Uterus (tissue), 4 donors: Measurements from ENCODE around the gene IGHMBP2. TPM values are rescaled to one million over a fixed set of nuclear protein-coding genes. Genes with fewer than 3 reads are reported as not detected.

Source experiments
- DNase-seq, 2 donors: peaks; one replicate each; pipeline ENCODE4 v3.0.0-alpha.2; 2019 to 2020
- H3K27ac ChIP-seq, 2 donors: fragments of 200-600 bp; sonication (generic); 1 replicate in 1 of 2; 2 replicates in 1 of 2; pipeline ENCODE4 v1.5.1; 2016 to 2018
- H3K27me3 ChIP-seq, 2 donors: fragments of 200-600 bp; sonication (generic); one replicate each; pipeline ENCODE4 v1.5.1; 2018 to 2019; ENCODE audit warnings: control low read depth in 1 of 2
- H3K36me3 ChIP-seq, 2 donors: fragments of 200-600 bp; sonication (generic); one replicate each; pipeline ENCODE4 v1.5.1; 2019; ENCODE audit warnings: control low read depth in 1 of 2
- H3K4me1 ChIP-seq, 2 donors: fragments of 200-600 bp; sonication (generic); one replicate each; pipeline ENCODE4 v1.5.1; 2018 to 2019; ENCODE audit warnings: control low read depth in 1 of 2
- H3K4me3 ChIP-seq, 2 donors: fragments of 200-600 bp; sonication (generic); 1 replicate in 1 of 2; 2 replicates in 1 of 2; pipeline ENCODE4 v1.5.1; 2018 to 2019; ENCODE audit warnings: mild to moderate bottlenecking in 1 of 2
- H3K9me3 ChIP-seq, 2 donors: fragments of 200-600 bp; sonication (generic); one replicate each; pipeline ENCODE4 v1.5.1; 2019; ENCODE audit warnings: control low read depth in 1 of 2
- CTCF ChIP-seq, 4 experiments: fragments of 200-600 bp in 2 of 4; fragments of 450-650 bp in 2 of 4; sonication (generic) in 2 of 4; IDR thresholded peaks; one replicate each; pipeline ENCODE4 v1.5.1; 2016 to 2019; ENCODE audit warnings: antibody characterized with exemption in 4 of 4, mild to moderate bottlenecking in 2 of 4, moderate library complexity in 1 of 4
- POLR2A ChIP-seq, 2 donors: fragments of 450-650 bp; IDR thresholded peaks; one replicate each; pipeline ENCODE4 v1.6.1; 2016; ENCODE audit warnings: antibody characterized with exemption in 2 of 2, mild to moderate bottlenecking in 1 of 2, moderate library complexity in 1 of 2
- intact Hi-C: fragments of 100-400 bp; cut with DNase I; formaldehyde crosslinking; loops from one replicate; pipeline ENCODE4 v1.15.1; 2023; ENCODE audit warnings: low total_unique reads
- total RNA-seq, 4 donors: library from RNA; depleted of rRNA in 3 of 4; stranded (reverse); fragments of >200 nt in 3 of 4; gene quantifications; one replicate each; pipeline versions ENCODE4 v1.1.0 to v1.2.4, GENCODE V29; 2014 to 2023
- donor health status: DM: yes; HTN: yes; CAD: no.

IGHMBP2 gene
- total RNA-seq, 4 donors from 2014 or later, result 0.88 to 38.5 (median 19.9) TPM

GRCh38 chr11:68982134-68982533 is 78.4 kb downstream of the IGHMBP2 start:
- Histone ChIP-seq H3K4me3 (no peak overlapping the region), H3K27ac (no peak overlapping the region), H3K27me3 (no peaks in the 10 kb centered on the region), H3K9me3 (peaks cover 0 to 4% of the 10 kb centered on the region in 2 donors), H3K4me1 (no peaks in the 10 kb centered on the region), H3K36me3 (no peaks in the 10 kb centered on the region)
- TF ChIP-seq POLR2A (IDR thresholded peaks at IDR 0.05) (no peak), CTCF (IDR thresholded peaks at IDR 0.05) (no peak)
- intact Hi-C loops, result no loop called here
- no peak for DNase-seq

GRCh38 chr11:68983801-68984200 is 80.1 kb downstream of the IGHMBP2 start:
- no peak for DNase-seq
- Histone ChIP-seq H3K4me3 (no peak overlapping the region), H3K9me3 (peaks cover 0 to 4% of the 10 kb centered on the region in 2 donors), H3K4me1 (no peaks in the 10 kb centered on the region), H3K27ac (no peak overlapping the region), H3K36me3 (no peaks in the 10 kb centered on the region), H3K27me3 (no peaks in the 10 kb centered on the region)
- no peak for TF ChIP-seq POLR2A (IDR thresholded peaks at IDR 0.05)
- TF ChIP-seq CTCF (IDR thresholded peaks at IDR 0.05), result no peak
- intact Hi-C loops, result no loop called here

GRCh38 chr11:68987211-68987610 is 83.5 kb downstream of the IGHMBP2 start:
- Histone ChIP-seq H3K4me1 (no peaks in the 10 kb centered on the region), H3K4me3 (no peak overlapping the region), H3K27ac (no peak overlapping the region), H3K36me3 (no peaks in the 10 kb centered on the region), H3K27me3 (no peaks in the 10 kb centered on the region), H3K9me3 (peaks cover 0 to 4% of the 10 kb centered on the region in 2 donors)
- intact Hi-C loops, result no loop called here
- DNase-seq, result no peak
- TF ChIP-seq POLR2A (IDR thresholded peaks at IDR 0.05) (no peak), CTCF (IDR thresholded peaks at IDR 0.05) (no peak)

- DNase-seq, result no peak
- TF ChIP-seq CTCF (IDR thresholded peaks at IDR 0.05) (no peak), POLR2A (IDR thresholded peaks at IDR 0.05) (no peak)
- H3K27me3 ChIP-seq, result no peaks in the 10 kb centered on the region
- no peak overlapping the region for H3K27ac ChIP-seq
- H3K9me3 ChIP-seq, result peaks cover 0 to 4% of the 10 kb centered on the region in 2 donors
- H3K4me1 ChIP-seq, result no peaks in the 10 kb centered on the region
- no peak overlapping the region for H3K4me3 ChIP-seq
- no peaks in the 10 kb centered on the region for H3K36me3 ChIP-seq
- intact Hi-C loops, result no loop called here
These were observed 84.8 kb downstream of the IGHMBP2 start for GRCh38 chr11:68988491-68988890.

Other genes with a start within 250 kb of the IGHMBP2 start
- gene GAL, start 219.3 kb upstream of the IGHMBP2 start, total RNA-seq, result under 1 TPM in 1 of 4 donors, not detected in 3; 0.41 TPM
- gene TESMIN, start 152.4 kb upstream of the IGHMBP2 start, total RNA-seq, result 10 to 100 TPM in 1 of 4 donors, 1 to 10 TPM in 2, not detected in 1; 1.2 to 57.4 (median 1.6) TPM
- gene CPT1A, start 62.0 kb upstream of the IGHMBP2 start, total RNA-seq, result 100 to 1,000 TPM in 2 of 4 donors, 10 to 100 TPM in 2; 27.2 to 125 (median 67.9) TPM
- 10 to 100 TPM; 29.2 to 52.7 (median 36.9) TPM for gene MRPL21, start 59 bp upstream of the IGHMBP2 start, total RNA-seq
- gene MRGPRD, start 77.1 kb downstream of the IGHMBP2 start, total RNA-seq, result under 1 TPM in 1 of 4 donors, not detected in 3; 0.41 TPM
- 100 to 1,000 TPM in 1 of 4 donors, 10 to 100 TPM in 3; 52.6 to 173 (median 75.0) TPM for gene MRGPRF, start 109.4 kb downstream of the IGHMBP2 start, total RNA-seq
- 10 to 100 TPM in 3 of 4 donors, 1 to 10 TPM in 1; 5.6 to 54.6 (median 17.7) TPM for gene TPCN2, start 145.0 kb downstream of the IGHMBP2 start, total RNA-seq